Measurements from ENCODE around the gene TMEM40.

DNA sequence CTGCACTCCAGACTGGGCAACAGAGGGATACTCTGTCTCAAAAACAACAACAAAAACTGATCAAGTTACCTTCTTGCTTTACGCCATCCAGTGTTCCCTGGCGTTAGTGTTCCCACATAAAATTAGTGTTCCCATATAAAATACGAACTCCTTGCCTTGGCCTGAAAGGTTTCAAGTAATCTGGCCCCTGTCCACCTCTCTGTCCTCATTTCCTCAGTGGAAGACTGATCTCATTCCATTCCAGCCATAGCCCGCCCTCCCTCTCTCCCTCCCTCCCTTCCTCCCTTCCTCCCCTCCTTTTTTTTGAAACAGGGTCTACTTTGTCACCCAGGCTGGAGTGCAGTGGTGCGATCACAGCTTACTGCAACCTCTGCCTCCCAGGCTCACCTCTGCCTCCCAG lies 34.6 kb upstream of the TMEM40 start:
- TF ChIP-seq POLR2AphosphoS5 (IDR thresholded peaks at IDR 0.05; ENCODE audit: low read depth, low read length) (no peak), RCOR1 (IDR thresholded peaks at IDR 0.05; ENCODE audit: low read length) (no peak), TAF1 (IDR thresholded peaks at IDR 0.05; ENCODE audit: borderline replicate concordance, low read depth, low read length) (no peak), NFIC (IDR thresholded peaks at IDR 0.05; ENCODE audit: borderline replicate concordance) (no peak), YY1 (IDR thresholded peaks at IDR 0.05; ENCODE audit: low read depth) (no peak), RAD21 (IDR thresholded peaks at IDR 0.05; ENCODE audit: low read length) (no peak), CHD2 (IDR thresholded peaks at IDR 0.05; ENCODE audit: low read length, partially characterized antibody) (no peak), RFX5 (IDR thresholded peaks at IDR 0.05; ENCODE audit: low read length) (no peak), NRF1 (IDR thresholded peaks at IDR 0.05; ENCODE audit: low read depth, low read length) (no peak)
- TF ChIP-seq, protein P1, sequence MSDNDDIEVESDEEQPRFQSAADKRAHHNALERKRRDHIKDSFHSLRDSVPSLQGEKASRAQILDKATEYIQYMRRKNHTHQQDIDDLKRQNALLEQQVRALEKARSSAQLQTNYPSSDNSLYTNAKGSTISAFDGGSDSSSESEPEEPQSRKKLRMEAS (IDR thresholded peaks at IDR 0.05; ENCODE audit: low read depth), result no peak
- TF ChIP-seq, protein P2, sequence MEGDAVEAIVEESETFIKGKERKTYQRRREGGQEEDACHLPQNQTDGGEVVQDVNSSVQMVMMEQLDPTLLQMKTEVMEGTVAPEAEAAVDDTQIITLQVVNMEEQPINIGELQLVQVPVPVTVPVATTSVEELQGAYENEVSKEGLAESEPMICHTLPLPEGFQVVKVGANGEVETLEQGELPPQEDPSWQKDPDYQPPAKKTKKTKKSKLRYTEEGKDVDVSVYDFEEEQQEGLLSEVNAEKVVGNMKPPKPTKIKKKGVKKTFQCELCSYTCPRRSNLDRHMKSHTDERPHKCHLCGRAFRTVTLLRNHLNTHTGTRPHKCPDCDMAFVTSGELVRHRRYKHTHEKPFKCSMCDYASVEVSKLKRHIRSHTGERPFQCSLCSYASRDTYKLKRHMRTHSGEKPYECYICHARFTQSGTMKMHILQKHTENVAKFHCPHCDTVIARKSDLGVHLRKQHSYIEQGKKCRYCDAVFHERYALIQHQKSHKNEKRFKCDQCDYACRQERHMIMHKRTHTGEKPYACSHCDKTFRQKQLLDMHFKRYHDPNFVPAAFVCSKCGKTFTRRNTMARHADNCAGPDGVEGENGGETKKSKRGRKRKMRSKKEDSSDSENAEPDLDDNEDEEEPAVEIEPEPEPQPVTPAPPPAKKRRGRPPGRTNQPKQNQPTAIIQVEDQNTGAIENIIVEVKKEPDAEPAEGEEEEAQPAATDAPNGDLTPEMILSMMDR (IDR thresholded peaks at IDR 0.05), result no peak
- TF ChIP-seq, protein P3, sequence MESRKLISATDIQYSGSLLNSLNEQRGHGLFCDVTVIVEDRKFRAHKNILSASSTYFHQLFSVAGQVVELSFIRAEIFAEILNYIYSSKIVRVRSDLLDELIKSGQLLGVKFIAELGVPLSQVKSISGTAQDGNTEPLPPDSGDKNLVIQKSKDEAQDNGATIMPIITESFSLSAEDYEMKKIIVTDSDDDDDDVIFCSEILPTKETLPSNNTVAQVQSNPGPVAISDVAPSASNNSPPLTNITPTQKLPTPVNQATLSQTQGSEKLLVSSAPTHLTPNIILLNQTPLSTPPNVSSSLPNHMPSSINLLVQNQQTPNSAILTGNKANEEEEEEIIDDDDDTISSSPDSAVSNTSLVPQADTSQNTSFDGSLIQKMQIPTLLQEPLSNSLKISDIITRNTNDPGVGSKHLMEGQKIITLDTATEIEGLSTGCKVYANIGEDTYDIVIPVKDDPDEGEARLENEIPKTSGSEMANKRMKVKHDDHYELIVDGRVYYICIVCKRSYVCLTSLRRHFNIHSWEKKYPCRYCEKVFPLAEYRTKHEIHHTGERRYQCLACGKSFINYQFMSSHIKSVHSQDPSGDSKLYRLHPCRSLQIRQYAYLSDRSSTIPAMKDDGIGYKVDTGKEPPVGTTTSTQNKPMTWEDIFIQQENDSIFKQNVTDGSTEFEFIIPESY (IDR thresholded peaks at IDR 0.05; ENCODE audit: borderline replicate concordance, low read depth), result no peak
- TF ChIP-seq, protein P4, sequence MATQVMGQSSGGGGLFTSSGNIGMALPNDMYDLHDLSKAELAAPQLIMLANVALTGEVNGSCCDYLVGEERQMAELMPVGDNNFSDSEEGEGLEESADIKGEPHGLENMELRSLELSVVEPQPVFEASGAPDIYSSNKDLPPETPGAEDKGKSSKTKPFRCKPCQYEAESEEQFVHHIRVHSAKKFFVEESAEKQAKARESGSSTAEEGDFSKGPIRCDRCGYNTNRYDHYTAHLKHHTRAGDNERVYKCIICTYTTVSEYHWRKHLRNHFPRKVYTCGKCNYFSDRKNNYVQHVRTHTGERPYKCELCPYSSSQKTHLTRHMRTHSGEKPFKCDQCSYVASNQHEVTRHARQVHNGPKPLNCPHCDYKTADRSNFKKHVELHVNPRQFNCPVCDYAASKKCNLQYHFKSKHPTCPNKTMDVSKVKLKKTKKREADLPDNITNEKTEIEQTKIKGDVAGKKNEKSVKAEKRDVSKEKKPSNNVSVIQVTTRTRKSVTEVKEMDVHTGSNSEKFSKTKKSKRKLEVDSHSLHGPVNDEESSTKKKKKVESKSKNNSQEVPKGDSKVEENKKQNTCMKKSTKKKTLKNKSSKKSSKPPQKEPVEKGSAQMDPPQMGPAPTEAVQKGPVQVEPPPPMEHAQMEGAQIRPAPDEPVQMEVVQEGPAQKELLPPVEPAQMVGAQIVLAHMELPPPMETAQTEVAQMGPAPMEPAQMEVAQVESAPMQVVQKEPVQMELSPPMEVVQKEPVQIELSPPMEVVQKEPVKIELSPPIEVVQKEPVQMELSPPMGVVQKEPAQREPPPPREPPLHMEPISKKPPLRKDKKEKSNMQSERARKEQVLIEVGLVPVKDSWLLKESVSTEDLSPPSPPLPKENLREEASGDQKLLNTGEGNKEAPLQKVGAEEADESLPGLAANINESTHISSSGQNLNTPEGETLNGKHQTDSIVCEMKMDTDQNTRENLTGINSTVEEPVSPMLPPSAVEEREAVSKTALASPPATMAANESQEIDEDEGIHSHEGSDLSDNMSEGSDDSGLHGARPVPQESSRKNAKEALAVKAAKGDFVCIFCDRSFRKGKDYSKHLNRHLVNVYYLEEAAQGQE (IDR thresholded peaks at IDR 0.05; ENCODE audit: low read depth, low read length), result no peak

All from SK-N-SH (cell line).